Loucy (cell line): ENCODE data around the gene KRT6C.

Source experiments
- CTCF ChIP-seq: fragments of 200-600 bp; sonication (generic); conservative IDR thresholded peaks from 2 replicates; pipeline ENCODE4 v1.5.1; 2014; ENCODE audit warnings: mild to moderate bottlenecking, antibody characterized with exemption, low read length
- EZH2phosphoT487 ChIP-seq: fragments of 200-600 bp; IDR thresholded peaks from 2 replicates; pipeline ENCODE4 v1.6.1; 2018; ENCODE audit warnings: antibody characterized with exemption, mild to moderate bottlenecking, moderate library complexity, borderline replicate concordance

DNA sequence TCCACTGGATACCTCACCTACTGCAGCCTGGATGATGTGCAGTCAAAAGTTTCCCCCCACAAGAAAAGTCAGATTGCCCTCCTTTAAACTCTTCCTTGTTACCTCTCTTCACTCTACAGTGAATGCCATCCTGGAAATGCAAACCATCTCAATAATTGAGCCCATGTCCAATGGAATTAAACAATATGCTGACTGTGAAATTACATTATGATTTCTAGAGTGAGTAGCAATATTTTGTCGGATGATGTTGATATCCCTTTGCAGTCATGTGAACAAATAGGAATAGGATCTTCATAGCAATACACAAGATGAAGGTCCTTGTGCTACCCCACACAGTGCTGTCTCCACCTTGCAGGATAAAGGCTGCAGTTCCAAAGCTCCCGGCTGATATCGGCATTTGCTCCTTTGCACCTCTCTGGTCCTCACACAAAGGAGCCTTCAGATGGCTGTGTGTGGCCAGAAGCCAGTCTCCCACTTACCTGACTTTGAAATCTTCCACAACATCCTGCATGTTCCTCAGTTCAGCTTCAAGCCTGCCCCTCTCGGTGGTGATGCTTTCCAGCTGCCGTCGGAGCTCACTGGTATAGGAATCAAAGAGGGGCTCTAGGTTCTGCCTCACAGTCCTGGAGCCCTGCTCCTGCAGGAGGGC is 40.9 kb downstream of the KRT6C start:
- TF ChIP-seq CTCF (no peak), EZH2phosphoT487 (no peak)
